SKM-1 treated with dmso at 0.1 percent for 144 hours (cell line): ENCODE results near the gene SYT8.
"Not testable (repeated sequence)": the region's sequence is repeated elsewhere in the genome, so short reads cannot be mapped to it uniquely, and the experiment has no call there.

Source experiments
- DNase-seq: peaks from one replicate; lab custom pipeline; 2025; ENCODE audit not compliant: unreplicated experiment; lab: John Stamatoyannopoulos, UW

The SYT8 gene

DNA sequence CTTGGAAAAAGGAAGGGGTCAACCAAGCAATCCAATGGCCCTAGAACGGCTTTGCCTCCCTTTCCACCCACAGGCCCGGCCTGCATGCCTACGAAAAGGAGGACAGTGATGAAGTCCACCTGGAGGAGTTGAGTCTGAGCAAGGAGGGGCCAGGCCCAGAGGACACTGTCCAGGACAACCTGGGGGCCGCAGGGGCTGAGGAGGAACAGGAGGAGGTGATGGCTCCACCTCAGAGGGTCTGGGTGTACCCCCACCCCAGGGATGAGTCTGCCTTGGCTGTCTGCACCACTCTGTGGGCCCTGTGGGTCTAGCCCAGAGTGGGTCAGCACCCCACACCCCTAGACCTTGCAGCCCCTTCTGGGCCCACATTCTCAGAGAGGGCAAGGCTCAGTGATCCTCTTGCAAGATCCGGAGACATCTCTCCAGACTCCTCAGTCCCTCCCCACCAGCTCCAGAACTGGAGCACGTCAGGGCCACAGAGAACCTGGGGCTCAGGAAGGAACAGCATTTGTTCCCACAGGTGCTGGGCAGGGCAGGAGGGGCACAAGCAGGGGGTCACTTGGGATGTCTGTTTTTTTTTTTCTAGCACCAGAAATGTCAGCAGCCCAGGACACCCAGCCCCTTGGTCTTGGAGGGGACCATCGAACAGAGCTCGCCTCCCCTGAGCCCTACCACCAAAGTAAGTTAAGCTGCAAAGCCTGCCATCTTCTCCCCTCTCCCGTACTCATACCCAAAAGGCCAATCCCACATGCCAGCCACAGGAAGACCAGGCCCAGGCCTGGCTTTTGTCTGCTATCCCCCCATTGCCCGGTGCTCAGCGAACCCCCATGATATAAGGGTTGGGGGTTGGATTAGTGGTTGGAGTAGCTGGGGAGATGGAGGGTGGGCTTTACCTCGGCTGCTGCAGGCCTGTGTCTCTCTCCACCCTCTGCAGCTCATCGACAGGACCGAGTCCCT lies 48.8 kb downstream of the SYT8 start:
- DNase-seq: no peak

DNA sequence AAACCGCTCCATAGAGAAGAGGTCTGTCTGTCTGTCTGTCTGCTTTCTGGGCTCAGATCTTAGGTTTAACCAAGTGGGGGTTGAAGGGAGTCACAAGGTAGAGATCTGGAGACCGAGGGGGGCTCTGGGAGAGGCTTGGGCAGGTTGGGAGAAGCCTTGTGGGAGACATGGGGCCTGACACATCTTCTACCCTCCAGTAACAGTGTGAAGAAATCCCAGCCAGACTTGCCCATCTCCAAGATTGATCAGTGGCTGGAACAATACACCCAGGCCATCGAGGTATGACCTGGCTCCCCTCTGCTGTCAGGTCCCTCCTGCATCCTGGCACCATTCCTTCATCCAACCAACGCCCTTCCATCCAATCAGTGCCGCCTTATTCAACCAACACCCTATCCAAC lies 49.5 kb downstream of the SYT8 start:
- no peak for DNase-seq

DNA sequence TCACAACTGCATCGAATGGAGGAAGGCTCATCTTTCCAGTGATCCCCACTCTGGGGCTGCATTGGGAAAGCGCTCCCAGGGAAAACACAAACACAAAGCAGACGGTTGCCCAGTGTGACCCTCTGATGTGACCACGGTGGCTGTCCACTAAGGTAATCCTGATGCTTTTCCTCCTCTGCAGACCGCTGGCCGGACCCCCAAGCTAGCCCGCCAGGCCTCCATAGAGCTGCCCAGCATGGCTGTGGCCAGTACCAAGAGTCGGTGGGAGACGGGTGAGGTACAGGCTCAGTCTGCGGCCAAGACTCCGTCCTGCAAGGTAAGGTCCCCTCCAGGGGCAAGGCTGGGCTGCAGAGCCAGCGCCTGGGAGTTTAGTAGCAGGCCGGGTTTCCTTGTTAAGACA lies 51.8 kb downstream of the SYT8 start:
- DNase-seq: not testable (repeated sequence)
